ENCODE results near the gene DEXI.

GRCh38 chr16:10938321-10938720, 3.9 kb downstream of the DEXI start:
- TF ChIP-seq ZSCAN29 (CRISPR knock-in tag; conservative IDR thresholded peaks at IDR 0.05) = no peak
- no peak for TF ChIP-seq ZSCAN25 (CRISPR knock-in tag; IDR thresholded peaks at IDR 0.05)
- no peak for TF ChIP-seq PRDM4 (CRISPR knock-in tag; IDR thresholded peaks at IDR 0.05; ENCODE audit: borderline replicate concordance)
